KMS-11 (cell line): Measurements from ENCODE around the gene NT5DC4.
"Not testable (repeated sequence)": the region's sequence is repeated elsewhere in the genome, so short reads cannot be mapped to it uniquely, and the experiment has no call there.

Experiments used
- H2AFZ ChIP-seq: fragments of 200-600 bp; sonication (generic); 2 replicates; pipeline ENCODE4 v1.6.1; 2016; ENCODE audit warnings: antibody characterized with exemption, mixed run types, low read depth
- H3K27ac ChIP-seq: fragments of 200-600 bp; sonication (generic); 2 replicates; pipeline ENCODE4 v1.6.1; 2016; ENCODE audit warnings: mild to moderate bottlenecking, mixed run types
- H3K27me3 ChIP-seq: fragments of 200-600 bp; sonication (generic); 2 replicates; pipeline ENCODE4 v1.6.1; 2017; ENCODE audit warnings: mild to moderate bottlenecking, low read depth, mixed run types, moderate library complexity; ENCODE audit not compliant: insufficient read depth
- H3K36me3 ChIP-seq: fragments of 200-600 bp; sonication (generic); 2 replicates; pipeline ENCODE4 v1.6.1; 2017; ENCODE audit warnings: mild to moderate bottlenecking, mixed run types; ENCODE audit not compliant: insufficient read depth
- H3K4me1 ChIP-seq: fragments of 200-600 bp; sonication (generic); 2 replicates; pipeline ENCODE4 v1.6.1; 2016; ENCODE audit warnings: mild to moderate bottlenecking, low read depth, mixed run types; ENCODE audit not compliant: poor library complexity, severe bottlenecking
- H3K4me2 ChIP-seq: fragments of 200-600 bp; sonication (generic); 2 replicates; pipeline ENCODE4 v1.7.0; 2016; ENCODE audit warnings: mild to moderate bottlenecking, mixed run types
- H3K4me3 ChIP-seq: fragments of 200-600 bp; sonication (generic); IDR thresholded peaks from 2 replicates; pipeline ENCODE4 v1.6.1; 2017; ENCODE audit warnings: low read depth, low read length, mixed read lengths; ENCODE audit not compliant: insufficient read depth
- H3K79me2 ChIP-seq: fragments of 200-600 bp; sonication (generic); 2 replicates; pipeline ENCODE4 v1.6.1; 2016; ENCODE audit warnings: low read depth, mixed run types; ENCODE audit not compliant: insufficient read depth
- H3K9ac ChIP-seq: fragments of 200-600 bp; sonication (generic); 2 replicates; pipeline ENCODE4 v1.6.1; 2016; ENCODE audit warnings: mild to moderate bottlenecking, mixed run types
- H4K20me1 ChIP-seq: fragments of 200-600 bp; sonication (generic); 2 replicates; pipeline ENCODE4 v1.6.1; 2016; ENCODE audit warnings: mild to moderate bottlenecking, mixed run types; ENCODE audit not compliant: insufficient read depth
- CTCF ChIP-seq: fragments of 200-600 bp; sonication (generic); conservative IDR thresholded peaks from 2 replicates; pipeline ENCODE4 v1.6.1; 2017; ENCODE audit warnings: low read depth, mild to moderate bottlenecking, antibody characterized with exemption, low read length, moderate library complexity, mixed read lengths

NT5DC4 gene

GRCh38 chr2:112714836-112715631 lies 5.8 kb upstream of the NT5DC4 start:
- no peaks in the 10 kb centered on the region for H3K79me2 ChIP-seq
- no peak overlapping the region for H2AFZ ChIP-seq
- no peaks in the 10 kb centered on the region for H3K27me3 ChIP-seq
- no peaks in the 10 kb centered on the region for H3K36me3 ChIP-seq
- H3K9ac ChIP-seq, result no peak overlapping the region
- no peaks in the 10 kb centered on the region for H4K20me1 ChIP-seq
- TF ChIP-seq CTCF, result no peak
- no peaks in the 10 kb centered on the region for H3K4me1 ChIP-seq
- H3K4me3 ChIP-seq, result no peak overlapping the region
- H3K27ac ChIP-seq, result no peak overlapping the region
- no peak overlapping the region for H3K4me2 ChIP-seq

GRCh38 chr2:112716094-112716493 lies 4.7 kb upstream of the NT5DC4 start:
- H3K79me2 ChIP-seq, H3K9ac ChIP-seq, H3K36me3 ChIP-seq, H2AFZ ChIP-seq, H3K4me2 ChIP-seq, H3K4me3 ChIP-seq, H3K27ac ChIP-seq, H3K4me1 ChIP-seq, H4K20me1 ChIP-seq, H3K27me3 ChIP-seq: not testable (repeated sequence)

- not testable (repeated sequence) for H3K4me3 ChIP-seq, H3K36me3 ChIP-seq, H3K9ac ChIP-seq, H4K20me1 ChIP-seq, H3K27me3 ChIP-seq, H2AFZ ChIP-seq, H3K27ac ChIP-seq, H3K79me2 ChIP-seq, H3K4me2 ChIP-seq, H3K4me1 ChIP-seq
These were observed 3.9 kb upstream of the NT5DC4 start for GRCh38 chr2:112716826-112717352.

GRCh38 chr2:112718863-112719370 lies 1.9 kb upstream of the NT5DC4 start:
- no peaks in the 10 kb centered on the region for H3K4me1 ChIP-seq
- H3K4me3 ChIP-seq, result no peak overlapping the region
- H3K27ac ChIP-seq, result no peak overlapping the region
- no peaks in the 10 kb centered on the region for H3K36me3 ChIP-seq
- H3K9ac ChIP-seq, result no peak overlapping the region
- no peaks in the 10 kb centered on the region for H3K79me2 ChIP-seq
- H3K4me2 ChIP-seq, result no peak overlapping the region
- H3K27me3 ChIP-seq, result no peaks in the 10 kb centered on the region
- TF ChIP-seq CTCF, result no peak
- H4K20me1 ChIP-seq, result no peaks in the 10 kb centered on the region
- H2AFZ ChIP-seq, result no peak overlapping the region

GRCh38 chr2:112721819-112722522 lies 1.2 kb downstream of the NT5DC4 start:
- Histone ChIP-seq H3K79me2 (no peaks in the 10 kb centered on the region), H3K36me3 (no peaks in the 10 kb centered on the region), H4K20me1 (no peaks in the 10 kb centered on the region), H3K27ac (no peak overlapping the region), H2AFZ (no peak overlapping the region), H3K27me3 (no peaks in the 10 kb centered on the region), H3K4me1 (no peaks in the 10 kb centered on the region), H3K4me2 (no peak overlapping the region), H3K9ac (no peak overlapping the region), H3K4me3 (no peak overlapping the region)
- TF ChIP-seq CTCF, result no peak
